T47D (cell line): Measurements from ENCODE around the gene INPP4A.
"Not testable (repeated sequence)": the region's sequence is repeated elsewhere in the genome, so short reads cannot be mapped to it uniquely, and the experiment has no call there.

Experiments used
- DNase-seq, 2 experiments: peaks; one replicate each; pipeline versions ENCODE4 v3.0.0 to v3.0.0-alpha.2; 2011 to 2012; ENCODE audit warnings: low read depth in 1 of 2, low spot score in 1 of 2
- JUND ChIP-seq: IDR thresholded peaks from 2 replicates; pipeline ENCODE4 v1.6.1; 2012; ENCODE audit warnings: low read depth
- in situ Hi-C: cut with HindIII; loops from 2 replicates; pipeline ENCODE4 v1.10.0; 2016; ENCODE audit warnings: low sequenced_read_pairs, low pct_unique_long_range_greater_than_20kb

The INPP4A gene

DNA sequence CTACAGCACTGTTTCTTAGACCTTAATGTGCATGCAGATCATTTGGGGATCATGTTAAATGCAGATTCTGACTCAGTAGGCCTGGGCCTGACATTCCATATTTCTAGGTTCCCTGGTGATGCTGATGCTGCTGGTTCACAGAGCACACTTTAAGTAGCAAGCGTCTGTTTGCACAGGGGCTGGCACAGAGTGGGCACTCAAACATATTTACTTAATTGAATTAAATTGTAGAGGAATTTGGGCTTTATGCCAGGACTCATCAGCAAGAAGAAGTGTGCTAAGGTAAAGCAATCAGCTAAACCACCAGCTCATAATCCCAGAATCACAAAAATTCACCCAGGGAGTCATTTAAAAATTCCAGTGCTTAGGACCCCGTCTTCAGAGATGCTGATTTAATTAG, 25.1 kb upstream of the INPP4A start:
- no peak for DNase-seq
- in situ Hi-C loops: no loop called here
- TF ChIP-seq JUND: no peak

GRCh38 chr2:98419977-98420725, 24.5 kb upstream of the INPP4A start:
- in situ Hi-C loops: no loop called here
- TF ChIP-seq JUND: no peak
- no peak for DNase-seq

DNA sequence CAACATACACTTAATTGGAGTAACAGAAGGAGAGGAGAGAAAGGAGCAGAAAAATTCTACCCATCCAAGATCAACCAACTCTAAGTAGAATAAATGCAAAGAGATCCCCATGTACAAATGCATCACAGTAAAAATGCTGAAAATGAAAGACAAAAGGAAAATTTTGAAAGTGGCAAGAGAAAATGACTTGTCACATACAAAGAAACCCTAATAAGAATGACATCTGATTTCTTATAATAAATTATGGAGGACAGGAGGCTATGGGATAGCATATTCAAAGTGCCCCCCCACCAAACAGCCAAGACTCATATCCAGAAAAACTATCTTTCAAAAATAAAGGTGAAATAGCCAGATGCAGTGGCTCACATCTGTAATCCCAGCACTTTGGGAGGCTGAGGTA, 22.2 kb upstream of the INPP4A start:
- in situ Hi-C loops: no loop called here
- no peak for TF ChIP-seq JUND
- no peak for DNase-seq

- DNase-seq: no peak
- TF ChIP-seq JUND: no peak
- in situ Hi-C loops: no loop called here
Observed at GRCh38 chr2:98426771-98427170, 17.9 kb upstream of the INPP4A start.

DNA sequence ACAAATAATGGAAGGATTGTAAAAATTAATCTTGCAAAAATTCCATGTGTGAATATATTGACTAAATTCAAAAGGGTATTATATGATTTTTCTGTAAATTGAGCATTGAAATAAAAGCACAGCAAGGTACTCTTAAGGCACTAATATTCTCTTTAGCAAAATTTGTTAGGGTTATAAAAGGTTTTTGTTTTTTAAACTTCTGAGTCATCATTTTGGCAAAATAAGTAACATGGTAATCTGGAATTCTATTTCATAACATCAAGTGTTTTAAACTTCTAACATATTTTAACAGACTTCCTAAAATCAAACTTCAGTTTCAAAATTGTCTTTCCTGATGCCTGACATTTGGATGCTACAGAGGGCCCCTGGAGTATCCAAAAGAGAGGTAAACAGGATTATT, 12.5 kb upstream of the INPP4A start:
- no peak for TF ChIP-seq JUND
- in situ Hi-C loops: no loop called here
- no peak for DNase-seq

GRCh38 chr2:98433363-98433964, 11.2 kb upstream of the INPP4A start:
- in situ Hi-C loops: no loop called here
- DNase-seq: no peak

GRCh38 chr2:98434492-98434891, 10.2 kb upstream of the INPP4A start:
- in situ Hi-C loops: no loop called here
- DNase-seq: no peak
- TF ChIP-seq JUND: no peak

More at GRCh38 chr2:98433363-98433964, 11.2 kb upstream of the INPP4A start:
- no peak for TF ChIP-seq JUND

DNA sequence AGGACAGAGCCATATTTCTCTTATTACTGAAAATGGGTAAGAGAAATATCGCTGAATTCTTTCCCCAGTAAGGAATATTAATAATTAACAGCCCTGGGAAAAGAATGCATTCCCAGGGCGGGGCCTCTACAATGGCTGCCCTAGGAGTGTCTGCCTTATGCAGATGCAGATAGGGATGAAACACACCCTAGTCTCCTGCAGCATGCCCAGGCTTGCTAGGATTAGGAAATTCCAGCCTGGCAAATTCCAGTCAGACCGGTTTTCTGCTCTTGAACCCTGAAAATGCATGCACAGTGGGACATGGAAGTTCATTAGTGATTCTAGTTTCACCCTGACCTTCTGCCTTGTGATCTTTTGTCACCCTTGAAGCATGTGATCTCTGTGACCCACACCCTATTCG, 9.0 kb upstream of the INPP4A start:
- in situ Hi-C loops: not testable (repeated sequence)
- DNase-seq: peak in 1 of 2 experiments; percentile 31

DNA sequence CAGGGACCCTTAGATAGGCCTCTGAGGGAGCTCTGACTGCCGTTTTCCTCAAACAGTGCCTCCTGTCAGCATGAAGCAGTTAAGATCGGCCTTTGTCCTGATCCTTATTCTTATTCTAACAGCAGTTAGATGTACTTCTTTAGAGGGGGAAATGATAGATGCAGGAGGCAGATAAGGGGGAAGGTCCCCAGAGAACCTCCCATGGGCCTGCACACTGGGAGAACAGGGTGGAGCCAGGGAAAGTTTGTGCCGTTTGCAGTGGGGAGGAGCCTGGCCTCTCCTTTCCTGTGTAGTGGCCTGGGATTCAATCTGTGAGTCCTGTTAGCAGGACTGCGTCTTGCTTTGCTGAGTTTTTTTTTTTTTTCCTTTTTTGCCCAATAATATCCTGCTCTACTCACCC, 7.9 kb upstream of the INPP4A start:
- in situ Hi-C loops: no loop called here
- TF ChIP-seq JUND: no peak
- no peak for DNase-seq

DNA sequence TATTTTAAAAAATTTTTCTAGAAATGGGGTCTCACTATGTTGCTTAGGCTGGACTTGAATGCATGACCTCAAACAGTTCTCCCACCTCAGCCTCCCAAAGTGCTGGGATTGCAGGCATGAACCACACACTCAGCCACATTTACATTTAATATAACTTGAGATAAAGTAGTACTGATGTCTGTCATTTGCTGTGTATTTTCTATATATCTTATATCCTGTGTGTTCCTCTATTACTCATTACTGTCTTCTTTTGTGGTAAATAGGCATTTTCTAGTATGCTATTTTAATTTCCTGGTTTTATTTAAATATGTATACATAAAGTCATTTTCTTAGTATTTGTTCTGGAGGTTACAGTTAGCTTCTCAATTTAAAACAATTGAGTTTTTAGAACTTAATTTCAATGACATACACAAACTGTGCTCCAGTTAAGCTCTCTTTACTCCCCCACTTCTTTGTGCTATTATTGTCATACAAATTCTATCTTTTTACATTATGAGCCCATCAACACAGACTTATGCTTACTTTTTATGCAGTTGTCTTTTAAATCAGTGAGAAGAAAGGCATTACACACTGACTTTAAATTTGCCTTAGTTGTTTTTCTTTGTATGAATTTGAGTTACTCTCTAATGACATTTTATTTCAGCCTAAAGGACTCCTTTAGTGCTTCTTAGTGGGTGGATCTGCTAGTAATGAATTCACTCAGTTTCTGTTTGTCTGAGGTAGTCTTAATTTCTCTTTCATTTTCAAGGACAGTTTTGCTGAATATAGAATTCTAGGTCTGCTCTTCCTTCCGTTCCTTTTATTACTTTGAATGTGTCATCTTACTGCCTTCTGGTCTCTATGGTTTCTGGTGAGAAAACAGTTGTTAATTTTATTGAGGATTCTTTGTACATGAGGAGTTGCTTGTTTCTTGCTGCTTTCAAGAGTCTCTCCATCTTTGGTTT, 6.2 kb upstream of the INPP4A start:
- no peak for DNase-seq
- in situ Hi-C loops: no loop called here

DNA sequence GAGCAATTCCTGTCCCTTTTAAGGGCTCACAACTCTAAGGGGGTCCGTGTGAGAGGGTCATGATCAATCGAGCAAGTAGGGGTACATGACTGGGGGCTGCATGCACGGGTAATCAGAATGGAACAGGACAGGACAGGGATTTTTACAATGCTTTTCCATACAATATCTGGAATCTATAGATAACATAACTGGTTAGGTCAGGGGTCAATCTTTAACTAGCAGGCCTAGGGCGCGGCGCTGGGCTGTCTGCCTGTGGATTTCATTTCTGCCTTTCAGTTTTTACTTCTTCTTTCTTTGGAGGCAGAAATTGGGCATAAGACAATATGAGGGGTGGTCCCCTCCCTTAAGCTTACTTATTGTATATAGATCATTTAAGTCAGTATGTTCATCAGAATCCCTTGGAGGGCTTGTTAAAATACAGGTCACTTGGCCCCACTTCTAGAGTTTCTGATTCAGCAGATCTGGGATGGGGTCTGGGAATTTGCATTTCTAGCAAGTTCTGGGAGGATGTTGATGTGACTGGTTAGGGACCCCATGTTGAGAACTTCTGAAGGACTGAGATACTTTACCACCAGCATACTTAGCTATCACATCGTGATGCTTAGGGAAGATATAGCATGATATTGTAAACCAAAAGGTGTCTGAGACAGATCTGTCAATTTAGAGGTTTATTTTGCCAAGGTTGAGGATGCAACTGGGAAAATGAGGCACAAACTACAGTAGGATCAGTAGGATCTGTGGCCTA, 2.8 kb upstream of the INPP4A start:
- in situ Hi-C loops: no loop called here
- no peak for DNase-seq
- TF ChIP-seq JUND: no peak

More for the DNA sequence above, 6.2 kb upstream of the INPP4A start:
- TF ChIP-seq JUND: no peak

GRCh38 chr2:98442488-98442887, 2.2 kb upstream of the INPP4A start:
- in situ Hi-C loops: no loop called here
- no peak for TF ChIP-seq JUND
- no peak for DNase-seq
